ENCODE data around the gene EBF4. TPM values are rescaled to one million over a fixed set of nuclear protein-coding genes. Genes with fewer than 3 reads are reported as not detected.

Gene EBF4
- total RNA-seq, 3 donors from 2014 or later, result 1.6 to 22.0 (median 22.0) TPM

DNA sequence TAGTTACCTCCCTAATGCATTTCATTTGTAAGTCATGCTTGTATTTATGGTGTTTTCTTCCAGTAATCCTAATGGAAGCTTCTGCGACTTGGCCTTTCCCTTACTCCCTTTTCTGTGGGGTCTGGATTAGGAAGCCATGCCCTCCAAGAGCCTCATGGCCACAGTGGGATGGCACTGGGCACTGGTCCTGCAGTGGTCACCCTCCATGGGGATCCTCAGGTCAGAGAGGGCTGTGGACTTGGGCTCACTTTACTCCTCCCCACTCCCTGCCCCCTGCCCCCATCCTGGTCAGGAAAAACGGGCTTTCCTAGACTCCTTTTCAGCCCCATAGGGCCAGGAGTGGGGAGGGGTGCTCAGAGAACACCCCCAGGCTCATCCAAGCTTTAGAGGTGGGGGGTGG, 49.9 kb downstream of the EBF4 start:
- H3K36me3 ChIP-seq, result no peaks in the 10 kb centered on the region
- no peaks in the 10 kb centered on the region for H3K4me1 ChIP-seq
- TF ChIP-seq, protein P1, sequence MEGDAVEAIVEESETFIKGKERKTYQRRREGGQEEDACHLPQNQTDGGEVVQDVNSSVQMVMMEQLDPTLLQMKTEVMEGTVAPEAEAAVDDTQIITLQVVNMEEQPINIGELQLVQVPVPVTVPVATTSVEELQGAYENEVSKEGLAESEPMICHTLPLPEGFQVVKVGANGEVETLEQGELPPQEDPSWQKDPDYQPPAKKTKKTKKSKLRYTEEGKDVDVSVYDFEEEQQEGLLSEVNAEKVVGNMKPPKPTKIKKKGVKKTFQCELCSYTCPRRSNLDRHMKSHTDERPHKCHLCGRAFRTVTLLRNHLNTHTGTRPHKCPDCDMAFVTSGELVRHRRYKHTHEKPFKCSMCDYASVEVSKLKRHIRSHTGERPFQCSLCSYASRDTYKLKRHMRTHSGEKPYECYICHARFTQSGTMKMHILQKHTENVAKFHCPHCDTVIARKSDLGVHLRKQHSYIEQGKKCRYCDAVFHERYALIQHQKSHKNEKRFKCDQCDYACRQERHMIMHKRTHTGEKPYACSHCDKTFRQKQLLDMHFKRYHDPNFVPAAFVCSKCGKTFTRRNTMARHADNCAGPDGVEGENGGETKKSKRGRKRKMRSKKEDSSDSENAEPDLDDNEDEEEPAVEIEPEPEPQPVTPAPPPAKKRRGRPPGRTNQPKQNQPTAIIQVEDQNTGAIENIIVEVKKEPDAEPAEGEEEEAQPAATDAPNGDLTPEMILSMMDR (IDR thresholded peaks at IDR 0.05), result no peak
- TF ChIP-seq POLR2AphosphoS5 (IDR thresholded peaks at IDR 0.05) (no peak), POLR2A (IDR thresholded peaks at IDR 0.05) (no peak)
- no peak overlapping the region for H3K4me3 ChIP-seq
- no peaks in the 10 kb centered on the region for H3K27me3 ChIP-seq
- no peaks in the 10 kb centered on the region for H3K9me3 ChIP-seq
- H3K27ac ChIP-seq, result no peak overlapping the region
- DNase-seq (ENCODE audit: low spot score in 2 of 2), result no peak
- intact Hi-C loops (cut with DNase I; ENCODE audit: low total_unique reads), result no loop called here

DNA sequence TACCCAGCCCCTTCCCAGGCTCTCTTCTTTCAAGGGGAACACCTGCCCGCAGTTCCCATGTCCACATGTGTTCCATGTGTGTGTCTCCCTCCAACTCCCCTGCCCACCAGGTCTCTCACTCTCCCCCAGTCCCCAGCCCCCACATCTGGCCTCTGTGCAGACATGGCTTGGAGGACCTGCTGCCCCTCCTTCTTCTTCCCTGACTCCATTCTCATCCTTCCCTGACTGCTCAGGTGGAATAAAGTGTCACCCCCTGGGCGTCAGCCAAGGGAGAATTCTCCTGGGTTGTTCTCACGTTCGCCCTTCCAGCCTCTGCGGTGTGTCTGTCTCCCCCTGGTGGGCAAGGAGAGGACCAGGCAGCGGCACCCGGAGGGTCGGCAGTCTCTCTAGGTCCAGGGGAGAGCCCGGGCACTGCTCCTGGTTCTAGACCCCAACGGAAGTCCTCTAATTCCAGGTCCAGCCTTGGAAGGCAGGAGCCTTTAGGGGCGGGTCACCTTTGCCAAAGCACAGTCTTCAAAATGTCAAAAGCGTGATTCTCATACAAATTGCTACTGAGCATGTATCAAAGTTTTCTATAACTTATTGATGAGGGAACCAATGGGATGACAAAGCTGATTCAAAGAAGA, 50.5 kb downstream of the EBF4 start:
- intact Hi-C loops (cut with DNase I; ENCODE audit: low total_unique reads), result no loop called here
- no peak for TF ChIP-seq POLR2A (IDR thresholded peaks at IDR 0.05)
- TF ChIP-seq, protein P1 (IDR thresholded peaks at IDR 0.05), result peak; percentile 24 to 58 (median 49)
- Histone ChIP-seq H3K4me3 (no peak overlapping the region), H3K27ac (no peak overlapping the region), H3K4me1 (no peaks in the 10 kb centered on the region), H3K9me3 (no peaks in the 10 kb centered on the region), H3K27me3 (no peaks in the 10 kb centered on the region), H3K36me3 (no peaks in the 10 kb centered on the region)
- DNase-seq (ENCODE audit: low spot score in 2 of 2), result no peak

DNA sequence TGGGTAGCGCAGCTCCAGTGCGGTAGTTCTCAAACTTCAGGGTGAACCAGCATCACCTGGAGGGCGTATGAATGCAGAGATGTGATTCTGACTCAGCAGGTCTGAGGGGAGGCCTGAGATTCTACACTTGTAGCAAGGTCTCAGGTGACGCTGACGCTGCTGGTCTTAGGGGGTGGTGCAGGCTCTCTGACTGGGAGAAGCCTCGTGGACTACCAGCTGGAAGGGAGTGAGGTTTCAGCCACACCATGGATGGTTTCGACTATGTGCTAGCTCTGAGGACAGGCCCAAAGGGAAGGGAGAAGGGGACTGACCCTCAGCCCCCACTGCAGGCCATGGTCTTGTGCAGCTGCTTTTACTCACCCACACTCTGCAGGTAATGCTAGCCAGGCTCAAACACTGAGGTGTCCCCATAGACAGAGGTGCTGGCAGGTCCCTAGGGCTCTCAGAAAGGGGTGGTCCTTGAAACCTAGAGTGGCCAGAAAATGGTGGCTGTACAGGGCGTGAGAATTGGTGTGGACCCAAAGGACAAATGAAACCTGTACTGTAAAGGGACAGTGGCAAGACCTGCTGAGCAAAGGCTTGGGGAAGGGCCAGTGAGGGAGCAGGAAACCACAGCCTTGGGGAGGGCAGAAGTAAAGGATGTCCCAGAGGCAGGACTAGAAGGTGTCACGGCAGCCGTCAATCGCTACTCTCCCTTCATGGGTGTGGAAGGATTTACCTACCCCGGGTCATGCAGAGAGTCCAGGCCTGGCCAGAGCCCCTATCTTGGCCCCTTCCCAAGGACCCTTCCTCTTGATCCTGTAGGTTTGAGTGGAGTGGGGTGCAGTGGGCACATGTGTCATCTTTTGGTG, 52.7 kb downstream of the EBF4 start:
- no peaks in the 10 kb centered on the region for H3K27me3 ChIP-seq
- H3K36me3 ChIP-seq, result no peaks in the 10 kb centered on the region
- no peak overlapping the region for H3K4me3 ChIP-seq
- TF ChIP-seq POLR2A (IDR thresholded peaks at IDR 0.05) (no peak), POLR2AphosphoS5 (IDR thresholded peaks at IDR 0.05) (no peak)
- TF ChIP-seq, protein P1 (IDR thresholded peaks at IDR 0.05), result no peak
- no peak overlapping the region for H3K27ac ChIP-seq
- no peaks in the 10 kb centered on the region for H3K4me1 ChIP-seq
- H3K9me3 ChIP-seq, result no peaks in the 10 kb centered on the region
- DNase-seq (ENCODE audit: low spot score in 2 of 2), result no peak
- intact Hi-C loops (cut with DNase I; ENCODE audit: low total_unique reads), result no loop called here

DNA sequence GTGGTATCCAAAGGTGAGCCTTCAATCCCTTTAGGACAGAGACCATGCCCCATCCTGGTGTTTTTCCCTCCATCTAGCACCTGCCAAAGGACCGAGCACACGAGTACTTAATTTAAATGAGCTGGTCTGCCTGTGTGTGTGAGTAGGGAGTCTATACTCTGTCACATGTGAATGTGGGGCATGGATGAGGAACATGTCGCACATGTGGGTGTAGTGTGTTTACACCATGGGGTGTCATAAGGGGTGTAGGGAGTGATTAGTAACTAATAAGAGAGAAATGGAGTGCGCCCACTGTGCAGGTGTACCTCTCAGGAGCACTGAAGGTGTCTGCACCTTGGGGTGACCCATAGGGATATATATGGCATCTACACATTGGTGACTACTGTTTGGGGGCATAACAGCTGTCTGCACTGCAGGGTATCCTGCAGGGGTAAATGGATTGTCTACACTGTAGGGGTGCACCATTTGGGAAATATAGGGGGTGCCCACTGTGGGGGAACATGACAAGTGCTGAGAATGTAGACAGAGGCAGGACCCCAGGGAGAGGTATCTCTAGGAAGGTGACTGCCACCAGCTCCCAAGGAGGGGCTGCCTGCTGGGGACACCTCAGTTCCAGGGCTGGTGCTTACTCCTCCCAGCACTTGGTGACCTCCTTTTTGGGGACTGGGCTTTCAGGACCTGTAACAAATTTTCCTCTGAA, 53.5 kb downstream of the EBF4 start:
- intact Hi-C loops (cut with DNase I; ENCODE audit: low total_unique reads), result no loop called here
- no peak for DNase-seq (ENCODE audit: low spot score in 2 of 2)
- H3K36me3 ChIP-seq, result no peaks in the 10 kb centered on the region

More for the DNA sequence above, 53.5 kb downstream of the EBF4 start:
- H3K4me3 ChIP-seq, result no peak overlapping the region
- TF ChIP-seq POLR2A (IDR thresholded peaks at IDR 0.05), result no peak
- TF ChIP-seq POLR2AphosphoS5 (IDR thresholded peaks at IDR 0.05), result no peak
- TF ChIP-seq, protein P1 (IDR thresholded peaks at IDR 0.05), result no peak
- no peak overlapping the region for H3K27ac ChIP-seq
- no peaks in the 10 kb centered on the region for H3K27me3 ChIP-seq
- no peaks in the 10 kb centered on the region for H3K4me1 ChIP-seq
- H3K9me3 ChIP-seq, result no peaks in the 10 kb centered on the region
